HepG2 (cell line): ENCODE data around the gene GJB5.

ENCODE experiments used
- FOXK1 ChIP-seq: sonication (generic); formaldehyde crosslinking; IDR thresholded peaks from 2 replicates; pipeline ENCODE4 v1.4.0; 2020; ENCODE audit warnings: low read depth, missing genetic modification reagents, borderline replicate concordance
- MTA3 ChIP-seq: sonication (generic); formaldehyde crosslinking; IDR thresholded peaks from 2 replicates; pipeline ENCODE4 v1.4.0; 2020; ENCODE audit warnings: missing genetic modification reagents
- NFIC ChIP-seq: IDR thresholded peaks from 2 replicates; pipeline ENCODE4 v1.6.1; 2012; ENCODE audit warnings: mild to moderate bottlenecking, low read length, inconsistent platforms
- PREB ChIP-seq: sonication (generic); formaldehyde crosslinking; IDR thresholded peaks from 2 replicates; pipeline ENCODE4 v1.4.0; 2020; ENCODE audit warnings: missing genetic modification reagents
- ZNF619 ChIP-seq: sonication (generic); formaldehyde crosslinking; IDR thresholded peaks from 2 replicates; pipeline ENCODE4 v1.4.0; 2020; ENCODE audit warnings: mild to moderate bottlenecking, missing genetic modification reagents

DNA sequence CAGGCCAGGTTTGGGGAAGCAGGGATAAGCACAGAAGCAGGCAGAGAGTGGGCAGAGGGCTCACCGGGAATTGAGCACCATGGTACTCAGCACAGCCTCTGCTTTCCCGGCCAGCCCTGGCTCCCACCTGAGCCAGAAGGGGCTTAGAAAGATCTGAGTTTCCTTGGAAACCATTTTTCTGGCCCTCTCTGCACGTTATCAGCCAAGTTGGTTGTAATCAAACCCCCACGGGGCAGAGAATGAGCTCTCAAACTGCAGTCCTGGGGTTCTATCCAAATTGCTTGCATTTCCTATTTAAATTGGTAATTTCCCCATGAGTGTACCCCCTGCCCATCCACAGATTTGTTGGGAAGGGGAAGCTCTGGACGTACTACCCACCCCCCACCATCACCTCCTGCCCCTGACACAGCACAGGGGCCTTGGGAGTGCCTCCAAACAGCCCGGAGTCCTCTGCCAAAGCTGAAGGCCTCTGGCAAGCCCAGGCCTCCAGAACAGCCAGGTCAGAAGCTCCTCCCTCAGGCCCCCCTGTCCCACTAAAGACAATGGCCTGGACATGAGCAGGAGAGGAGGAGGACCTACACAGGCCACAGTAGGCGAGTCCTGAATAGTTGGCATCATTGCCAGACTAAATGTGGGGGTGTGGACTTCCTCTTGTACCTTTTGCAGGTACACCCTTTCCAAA, 42.7 kb upstream of the GJB5 start:
- no peak for TF ChIP-seq ZNF619 (CRISPR knock-in tag)
- no peak for TF ChIP-seq PREB
- no peak for TF ChIP-seq MTA3 (CRISPR knock-in tag)
- no peak for TF ChIP-seq NFIC
- no peak for TF ChIP-seq FOXK1
